ENCODE results near the gene RAD50.
"Not testable (repeated sequence)": the region's sequence is repeated elsewhere in the genome, so short reads cannot be mapped to it uniquely, and the experiment has no call there.

Gene RAD50

GRCh38 chr5:132556763-132557477, at the start of gene RAD50:
RAD50 (plus strand) TSS chr5:132556977; CDS start chr5:132557325, 348 bp downstream.
- DNase-seq (ENCODE audit: low spot score): peak; percentile 90

- DNase-seq (ENCODE audit: low spot score): no peak
These were observed 46.7 kb upstream of the RAD50 start for GRCh38 chr5:132510076-132510475.

- not testable (repeated sequence) for DNase-seq (ENCODE audit: low spot score)
These were observed 43.0 kb upstream of the RAD50 start for GRCh38 chr5:132513618-132514336.

GRCh38 chr5:132522067-132522466, 34.7 kb upstream of the RAD50 start:
- not testable (repeated sequence) for DNase-seq (ENCODE audit: low spot score)

GRCh38 chr5:132524877-132525276, 31.9 kb upstream of the RAD50 start:
- not testable (repeated sequence) for DNase-seq (ENCODE audit: low spot score)

GRCh38 chr5:132525299-132525724, 31.5 kb upstream of the RAD50 start:
- DNase-seq (ENCODE audit: low spot score): no peak

GRCh38 chr5:132526290-132526973, 30.3 kb upstream of the RAD50 start:
- peak; percentile 30 for DNase-seq (ENCODE audit: low spot score)

- no peak for DNase-seq (ENCODE audit: low spot score)
These were observed 29.7 kb upstream of the RAD50 start for GRCh38 chr5:132526974-132527564.

GRCh38 chr5:132528021-132528420, 28.8 kb upstream of the RAD50 start:
- DNase-seq (ENCODE audit: low spot score): no peak

- DNase-seq (ENCODE audit: low spot score): peak; percentile 8
These were observed 27.7 kb upstream of the RAD50 start for GRCh38 chr5:132528866-132529634.

GRCh38 chr5:132530946-132531345, 25.8 kb upstream of the RAD50 start:
- no peak for DNase-seq (ENCODE audit: low spot score)

- no peak for DNase-seq (ENCODE audit: low spot score)
These were observed 17.1 kb upstream of the RAD50 start for GRCh38 chr5:132539716-132540115.

- DNase-seq (ENCODE audit: low spot score): no peak
These were observed 16.6 kb upstream of the RAD50 start for GRCh38 chr5:132540149-132540548.

GRCh38 chr5:132540764-132541163, 16.0 kb upstream of the RAD50 start:
- DNase-seq (ENCODE audit: low spot score): no peak

- no peak for DNase-seq (ENCODE audit: low spot score)
These were observed 13.1 kb upstream of the RAD50 start, which contains the start of gene IL5 for GRCh38 chr5:132543472-132544201. IL5 (minus strand) TSS chr5:132543522; CDS start chr5:132543478, 44 bp downstream.

- DNase-seq (ENCODE audit: low spot score): no peak
These were observed 10.7 kb upstream of the RAD50 start for GRCh38 chr5:132546108-132546507.

- no peak for DNase-seq (ENCODE audit: low spot score)
These were observed 9.5 kb upstream of the RAD50 start for GRCh38 chr5:132547269-132547668.

GRCh38 chr5:132548834-132549233, 7.9 kb upstream of the RAD50 start:
- not testable (repeated sequence) for DNase-seq (ENCODE audit: low spot score)

GRCh38 chr5:132549576-132549975, 7.2 kb upstream of the RAD50 start:
- no peak for DNase-seq (ENCODE audit: low spot score)

GRCh38 chr5:132556153-132556762, 519 bp upstream of the RAD50 start:
- no peak for DNase-seq (ENCODE audit: low spot score)

Data from CD4-positive, alpha-beta T cell treated with Interleukin-6 at 100 ng/mL for 8 hours (primary cell).